ENCODE measurements around the gene WASF2. TPM values are rescaled to one million over a fixed set of nuclear protein-coding genes. Genes with fewer than 3 reads are reported as not detected.

The WASF2 gene
- total RNA-seq, 1 experiment from 2014 or later: 65.9 TPM

- H3K4me1 ChIP-seq (ENCODE audit: insufficient read depth, low read length): 0 out of 2 replicates have a peak, but pooled peaks cover 2% of the 10 kb centered on the region
- H3K27ac Mint-ChIP-seq: no peak overlapping the region; a peak in 1 of 7 replicates
- no peak overlapping the region for H2AK5ac ChIP-seq (ENCODE audit: insufficient read length, low read length)
- no peaks in the 10 kb centered on the region for H3K23me2 ChIP-seq (ENCODE audit: insufficient read length, low read depth, low read length, poor library complexity, severe bottlenecking)
- peaks cover 11 to 12% of the 10 kb centered on the region in 2 experiments for H3K4me1 Mint-ChIP-seq
- H3K23ac ChIP-seq (ENCODE audit: insufficient read length, low read depth, low read length): no peak overlapping the region
- no peak overlapping the region for H3K4me2 ChIP-seq (ENCODE audit: insufficient read depth, insufficient read length, low read length)
- H3K27ac ChIP-seq (ENCODE audit: insufficient read length, low read depth, low read length): no peak overlapping the region
- no peak overlapping the region for H3K4me3 Mint-ChIP-seq
- no peaks in the 10 kb centered on the region for H3K79me2 ChIP-seq (ENCODE audit: insufficient read depth, low read length)
- H3K27me3 ChIP-seq (ENCODE audit: insufficient read depth, low read length): no peaks in the 10 kb centered on the region
- no peak overlapping the region for H2BK5ac ChIP-seq (ENCODE audit: insufficient read length, low read length)
- H2AFZ ChIP-seq (ENCODE audit: low read length): no peak overlapping the region
- no peaks in the 10 kb centered on the region for H3K27me3 Mint-ChIP-seq (ENCODE audit: low read depth)
- no peaks in the 10 kb centered on the region for H4K20me1 ChIP-seq (ENCODE audit: control insufficient read depth, insufficient read depth, insufficient read length)
- H3K9ac ChIP-seq (ENCODE audit: extremely low read depth, insufficient read length, low read length): no peak overlapping the region
- no peak overlapping the region for H3K4ac ChIP-seq (ENCODE audit: low read depth, low read length)
- H4K91ac ChIP-seq (ENCODE audit: insufficient read length, low read depth, low read length): no peak overlapping the region
- no peaks in the 10 kb centered on the region for H3K9me3 Mint-ChIP-seq
- no peak overlapping the region for H3T11ph ChIP-seq (ENCODE audit: low read length)
- no peak overlapping the region for H2BK120ac ChIP-seq (ENCODE audit: low read depth, low read length, poor library complexity, severe bottlenecking)
- no peaks in the 10 kb centered on the region for H3K79me1 ChIP-seq (ENCODE audit: insufficient read depth, low read depth, low read length, poor library complexity, severe bottlenecking)
- no peak overlapping the region for H2BK15ac ChIP-seq (ENCODE audit: low read depth, low read length)
- H3K18ac ChIP-seq (ENCODE audit: insufficient read length, low read depth, low read length): no peak overlapping the region
- no peak for TF ChIP-seq CTCF (conservative IDR thresholded peaks at IDR 0.05)
- H2BK12ac ChIP-seq (ENCODE audit: insufficient read length, low read depth, low read length): no peak overlapping the region
- H4K5ac ChIP-seq (ENCODE audit: insufficient read length, low read depth, low read length): no peak overlapping the region
- H3K9me3 ChIP-seq (ENCODE audit: control insufficient read depth, low read depth, low read length): no peaks in the 10 kb centered on the region
- H4K8ac ChIP-seq (replicated peaks; ENCODE audit: insufficient read length, low read depth, low read length): no peak overlapping the region
- peaks cover 42 to 77% (median 76%) of the 10 kb centered on the region in 3 experiments; a peak in 6 of 7 replicates for H3K36me3 Mint-ChIP-seq (ENCODE audit: insufficient read depth in 1 of 3, low read depth in 3 of 3)
- H3K56ac ChIP-seq (ENCODE audit: insufficient read length, low read depth, low read length): no peak overlapping the region
- no CpG with 5 or more reads among the region's 1 CpG for WGBS (ENCODE audit: extremely low coverage, insufficient read length, low lambda C conversion rate)
- H3K14ac ChIP-seq (ENCODE audit: insufficient read depth, low read length): no peak overlapping the region
- no peak for DNase-seq
- no peak overlapping the region for H2BK20ac ChIP-seq (ENCODE audit: low read depth, low read length, poor library complexity, severe bottlenecking)
Measured at GRCh38 chr1:27414091-27414490, 75.9 kb downstream of the WASF2 start.
